NCI-H524 treated with DMSO at 0.1 percent for 48 hours (cell line): ENCODE results near the gene SPI1.
"Not testable (repeated sequence)": the region's sequence is repeated elsewhere in the genome, so short reads cannot be mapped to it uniquely, and the experiment has no call there.

Source experiments
- DNase-seq: peaks from one replicate; lab custom pipeline; 2025; lab: John Stamatoyannopoulos, UW

SPI1 gene

GRCh38 chr11:47324520-47324919 lies 53.8 kb downstream of the SPI1 start:
- DNase-seq, result no peak

- DNase-seq, result no peak
Observed at GRCh38 chr11:47318166-47318565, 60.2 kb downstream of the SPI1 start.

GRCh38 chr11:47317064-47317828 lies 61.1 kb downstream of the SPI1 start:
- DNase-seq, result no peak

- not testable (repeated sequence) for DNase-seq
Observed at GRCh38 chr11:47316501-47316900, 61.8 kb downstream of the SPI1 start.

- DNase-seq, result no peak
Observed at GRCh38 chr11:47314992-47315391, 63.4 kb downstream of the SPI1 start.

- DNase-seq, result no peak
Observed at GRCh38 chr11:47308050-47308823, 70.1 kb downstream of the SPI1 start.

GRCh38 chr11:47306484-47306844 lies 71.9 kb downstream of the SPI1 start:
- peak; percentile 68 for DNase-seq

GRCh38 chr11:47305734-47306483 lies 72.4 kb downstream of the SPI1 start:
- DNase-seq, result peak; percentile 86
